Progenitor cell of endocrine pancreas (in vitro differentiated cells): ENCODE results near the gene AFAP1L1. TPM values are rescaled to one million over a fixed set of nuclear protein-coding genes. Genes with fewer than 3 reads are reported as not detected.

Source experiments
- DNase-seq: peaks from one replicate; pipeline ENCODE4 v3.0.0; 2021; ENCODE audit warnings: low spot score; ENCODE audit not compliant: unreplicated experiment
- H3K27ac Mint-ChIP-seq: 2 replicates; pipeline ENCODE4 v1.8.0; 2021; ENCODE audit warnings: mild to moderate bottlenecking, moderate library complexity, mixed read lengths
- H3K27me3 Mint-ChIP-seq: 2 replicates; pipeline ENCODE4 v1.8.0; 2021; ENCODE audit warnings: mixed read lengths
- H3K36me3 Mint-ChIP-seq: 2 replicates; pipeline ENCODE4 v1.8.0; 2022; ENCODE audit warnings: mixed read lengths; ENCODE audit not compliant: insufficient read depth
- H3K4me1 Mint-ChIP-seq: 2 replicates; pipeline ENCODE4 v1.8.0; 2021; ENCODE audit warnings: low read depth, mixed read lengths
- H3K4me3 Mint-ChIP-seq: 2 replicates; pipeline ENCODE4 v1.8.0; 2021; ENCODE audit warnings: low read depth, mild to moderate bottlenecking, moderate library complexity, mixed read lengths
- H3K9me3 Mint-ChIP-seq: 2 replicates; pipeline ENCODE4 v1.8.0; 2021; ENCODE audit warnings: low read depth, mixed read lengths
- total RNA-seq: library from RNA; stranded (reverse); gene quantifications from 2 replicates; pipeline ENCODE4 v1.2.1, GENCODE V29; 2021
- TF ChIP-seq, protein P1 (sequence below): fragments of 200-600 bp; sonication (generic); IDR thresholded peaks from one replicate; pipeline ENCODE4 v1.5.0; 2021; ENCODE audit warnings: antibody characterized with exemption, mild to moderate bottlenecking; ENCODE audit not compliant: unreplicated experiment

AFAP1L1 gene
- total RNA-seq, 1 donor from 2014 or later: 0.69 TPM

DNA sequence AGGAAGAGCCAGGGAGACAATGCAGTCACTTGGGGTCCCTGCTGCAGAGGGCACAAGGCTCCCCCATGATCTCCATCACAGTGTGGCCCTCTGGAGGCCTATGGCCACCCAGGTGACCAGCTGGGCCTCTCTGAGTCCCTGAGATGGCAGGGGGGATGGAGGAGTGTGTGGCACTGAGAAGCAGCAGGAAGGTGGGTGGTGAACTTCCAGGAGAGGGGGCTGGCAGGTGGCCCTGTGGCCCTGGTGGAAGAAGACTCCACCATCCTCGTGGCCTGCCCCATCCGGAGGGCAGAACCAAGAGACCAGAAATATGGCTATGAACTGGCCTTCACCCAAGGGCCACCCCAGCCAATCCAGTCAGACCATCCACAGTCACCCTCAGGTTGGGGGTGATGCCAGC is 31.7 kb upstream of the AFAP1L1 start:
- H3K27me3 Mint-ChIP-seq: peaks cover 49% of the 10 kb centered on the region
- no peaks in the 10 kb centered on the region for H3K4me1 Mint-ChIP-seq
- DNase-seq: no peak
- no peaks in the 10 kb centered on the region for H3K36me3 Mint-ChIP-seq
- H3K4me3 Mint-ChIP-seq: no peak overlapping the region
- TF ChIP-seq, protein P1, sequence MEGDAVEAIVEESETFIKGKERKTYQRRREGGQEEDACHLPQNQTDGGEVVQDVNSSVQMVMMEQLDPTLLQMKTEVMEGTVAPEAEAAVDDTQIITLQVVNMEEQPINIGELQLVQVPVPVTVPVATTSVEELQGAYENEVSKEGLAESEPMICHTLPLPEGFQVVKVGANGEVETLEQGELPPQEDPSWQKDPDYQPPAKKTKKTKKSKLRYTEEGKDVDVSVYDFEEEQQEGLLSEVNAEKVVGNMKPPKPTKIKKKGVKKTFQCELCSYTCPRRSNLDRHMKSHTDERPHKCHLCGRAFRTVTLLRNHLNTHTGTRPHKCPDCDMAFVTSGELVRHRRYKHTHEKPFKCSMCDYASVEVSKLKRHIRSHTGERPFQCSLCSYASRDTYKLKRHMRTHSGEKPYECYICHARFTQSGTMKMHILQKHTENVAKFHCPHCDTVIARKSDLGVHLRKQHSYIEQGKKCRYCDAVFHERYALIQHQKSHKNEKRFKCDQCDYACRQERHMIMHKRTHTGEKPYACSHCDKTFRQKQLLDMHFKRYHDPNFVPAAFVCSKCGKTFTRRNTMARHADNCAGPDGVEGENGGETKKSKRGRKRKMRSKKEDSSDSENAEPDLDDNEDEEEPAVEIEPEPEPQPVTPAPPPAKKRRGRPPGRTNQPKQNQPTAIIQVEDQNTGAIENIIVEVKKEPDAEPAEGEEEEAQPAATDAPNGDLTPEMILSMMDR: no peak
- H3K9me3 Mint-ChIP-seq: no peaks in the 10 kb centered on the region
- H3K27ac Mint-ChIP-seq: no peak overlapping the region

DNA sequence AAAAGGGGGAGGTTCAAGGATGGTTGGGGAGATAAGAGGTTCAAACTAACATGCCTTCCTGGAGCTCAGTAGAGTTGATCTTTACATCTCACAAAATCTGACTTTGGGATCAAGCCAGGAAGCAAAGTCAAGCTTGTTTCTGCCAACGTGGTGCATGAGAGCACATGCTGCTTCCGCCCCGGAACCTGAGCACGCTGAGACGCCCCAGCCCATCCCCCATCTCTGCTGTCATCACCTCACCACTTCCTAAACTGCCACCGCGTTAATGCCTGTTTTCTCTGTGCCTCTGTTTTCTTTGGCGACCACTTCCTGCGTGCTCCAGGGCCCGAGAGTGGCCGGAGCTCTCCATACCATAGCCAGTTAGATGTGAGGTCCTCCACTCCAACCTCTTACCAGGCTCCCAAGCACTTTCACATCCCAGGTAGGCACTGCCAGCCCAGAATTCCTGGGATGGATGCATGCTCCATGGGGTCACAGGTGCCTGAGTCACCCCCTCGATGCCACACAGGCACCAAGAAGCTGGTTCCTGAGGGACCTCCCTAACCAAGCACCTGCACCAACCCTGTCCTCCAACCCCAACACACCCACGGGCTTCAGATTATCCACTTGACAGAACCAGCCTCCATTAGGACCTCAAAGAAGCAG is 31.2 kb upstream of the AFAP1L1 start:
- Mint-ChIP-seq H3K4me3 (no peak overlapping the region), H3K9me3 (no peaks in the 10 kb centered on the region), H3K4me1 (no peaks in the 10 kb centered on the region), H3K27ac (no peak overlapping the region), H3K27me3 (peaks cover 51% of the 10 kb centered on the region), H3K36me3 (no peaks in the 10 kb centered on the region)
- TF ChIP-seq, protein P1: no peak
- DNase-seq: no peak

- Mint-ChIP-seq H3K27me3 (peaks cover 52% of the 10 kb centered on the region), H3K4me3 (no peak overlapping the region), H3K4me1 (no peaks in the 10 kb centered on the region), H3K27ac (no peak overlapping the region), H3K36me3 (no peaks in the 10 kb centered on the region), H3K9me3 (no peaks in the 10 kb centered on the region)
- no peak for DNase-seq
- TF ChIP-seq, protein P1: no peak
Measured at GRCh38 chr5:149242339-149242738, 29.3 kb upstream of the AFAP1L1 start.

DNA sequence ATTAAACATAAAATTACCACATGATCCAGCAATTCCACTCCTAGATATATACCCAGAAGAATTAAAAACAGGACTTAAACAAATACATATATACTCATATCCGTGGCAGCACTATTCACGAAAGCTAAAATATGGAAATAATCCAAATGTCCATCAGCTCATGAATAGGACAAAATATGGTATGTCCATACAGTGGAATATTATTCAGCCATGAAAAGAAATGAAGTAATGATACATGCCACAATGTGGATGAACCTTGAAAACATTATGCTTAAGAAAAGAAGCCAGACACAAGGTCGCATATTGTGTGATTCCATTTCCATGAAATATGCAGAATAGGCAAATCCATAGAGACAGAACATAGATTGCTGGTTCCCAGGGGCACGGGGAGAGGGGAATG is 24.8 kb upstream of the AFAP1L1 start:
- TF ChIP-seq, protein P1: no peak
- no peak for DNase-seq

DNA sequence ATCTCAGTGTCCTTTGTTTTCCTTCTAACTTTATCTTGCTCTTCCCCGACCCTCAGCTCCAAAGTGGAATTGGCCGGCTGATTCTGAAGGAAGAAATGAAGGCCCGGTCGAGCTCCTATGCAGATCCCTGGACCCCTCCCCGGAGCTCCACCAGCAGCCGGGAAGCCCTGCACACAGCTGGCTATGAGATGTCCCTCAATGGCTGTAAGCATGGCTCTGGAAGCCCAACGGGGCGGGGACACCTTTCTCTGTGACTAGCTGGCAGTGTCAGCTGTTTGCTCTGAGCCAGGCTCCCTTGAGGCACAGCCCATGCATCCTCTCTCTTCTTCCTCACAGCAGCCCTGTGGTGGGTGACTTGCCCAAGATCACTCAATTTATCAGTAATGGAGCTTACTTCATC is 23.9 kb upstream of the AFAP1L1 start:
- Mint-ChIP-seq H3K36me3 (no peaks in the 10 kb centered on the region), H3K4me3 (no peak overlapping the region), H3K9me3 (no peaks in the 10 kb centered on the region), H3K27ac (no peak overlapping the region), H3K4me1 (no peaks in the 10 kb centered on the region), H3K27me3 (peaks cover 47% of the 10 kb centered on the region)
- DNase-seq: no peak
- TF ChIP-seq, protein P1: no peak

More for the DNA sequence above, 24.8 kb upstream of the AFAP1L1 start:
- no peaks in the 10 kb centered on the region for H3K4me1 Mint-ChIP-seq
- no peaks in the 10 kb centered on the region for H3K9me3 Mint-ChIP-seq
- no peak overlapping the region for H3K27ac Mint-ChIP-seq
- H3K36me3 Mint-ChIP-seq: no peaks in the 10 kb centered on the region
- peaks cover 52% of the 10 kb centered on the region for H3K27me3 Mint-ChIP-seq
- H3K4me3 Mint-ChIP-seq: no peak overlapping the region
